Endothelial cell of umbilical vein (primary cell): Measurements from ENCODE around the gene SYT17. TPM values are rescaled to one million over a fixed set of nuclear protein-coding genes. Genes with fewer than 3 reads are reported as not detected.

Experiments used
- BruUV-seq: library from RNA; stranded (reverse); fragments of 400-500 nt; replicated peaks from 2 replicates; lab custom pipeline; 2021; lab: Mats Ljungman, UMichigan
- CTCF ChIA-PET: fragments of 300-600, 350-600 bp; sonication (Branson Sonifier 250); formaldehyde crosslinking; loops from one replicate; lab custom pipeline; 2021; ENCODE audit warnings: antibody characterized with exemption, inconsistent platforms; lab: Charles Lee
- POLR2A ChIA-PET: fragments of 300-600, 350-600 bp; sonication (Branson Sonifier 250); formaldehyde crosslinking; loops from one replicate; lab custom pipeline; 2021; ENCODE audit warnings: antibody characterized with exemption, inconsistent platforms; lab: Charles Lee
- DNase-seq: peaks from one replicate; pipeline ENCODE4 v3.0.0-alpha.2; 2011; ENCODE audit warnings: low read depth, low spot score
- FAIRE-seq: peaks from 2 replicates; lab custom pipeline; 2011; peaks lifted over from hg19 to GRCh38; lab: Jason Lieb, UNC
- H2AFZ ChIP-seq: 2 replicates; pipeline ENCODE4 v1.6.0; 2012; ENCODE audit warnings: low read depth, low read length, control low read depth, inconsistent platforms
- H3K27ac ChIP-seq: 2 replicates; pipeline ENCODE4 v1.5.1; 2011; ENCODE audit warnings: low read depth, mild to moderate bottlenecking, control low read depth, low read length, moderate library complexity; ENCODE audit not compliant: insufficient read depth
- H3K27me3 ChIP-seq, 2 experiments: 2 replicates each; pipeline versions ENCODE4 v1.6.0 to v1.6.1; 2011; ENCODE audit warnings: low read length in 2 of 2, mixed read lengths in 1 of 2; ENCODE audit not compliant: control insufficient read depth in 2 of 2, insufficient read depth in 2 of 2
- H3K36me3 ChIP-seq, 2 experiments: 2 replicates in 1 of 2; 3 replicates in 1 of 2; pipeline ENCODE4 v1.5.1; 2011; ENCODE audit warnings: low read length in 2 of 2, mild to moderate bottlenecking in 1 of 2, moderate library complexity in 1 of 2; ENCODE audit not compliant: control insufficient read depth in 2 of 2, insufficient read depth in 2 of 2; ENCODE audit errors: extremely low read depth in 1 of 2
- H3K4me1 ChIP-seq: 3 replicates; pipeline ENCODE4 v1.5.1; 2011; ENCODE audit warnings: mild to moderate bottlenecking, low read length; ENCODE audit not compliant: control insufficient read depth, insufficient read depth; ENCODE audit errors: extremely low read depth
- H3K4me2 ChIP-seq: 2 replicates; pipeline ENCODE4 v1.6.1; 2011; ENCODE audit warnings: low read length, control low read depth, mixed read lengths; ENCODE audit not compliant: insufficient read depth
- H3K4me3 ChIP-seq, 3 experiments: fragments of 200-600 bp in 1 of 3; sonication (generic), shearing (Covaris generic) in 1 of 3; replicated peaks in 1 of 3; 2 replicates each; pipeline ENCODE4 v1.5.1; 2011 to 2016; ENCODE audit warnings: control low read depth in 3 of 3, low read length in 3 of 3, mild to moderate bottlenecking in 2 of 3, inconsistent platforms in 1 of 3, low read depth in 1 of 3, moderate library complexity in 1 of 3; ENCODE audit not compliant: insufficient read depth in 1 of 3
- H3K79me2 ChIP-seq: 2 replicates; pipeline ENCODE4 v1.6.0; 2012; ENCODE audit warnings: low read length, inconsistent platforms; ENCODE audit not compliant: control insufficient read depth, insufficient read depth
- H3K9ac ChIP-seq: replicated peaks from 2 replicates; pipeline ENCODE3; 2011; ENCODE audit warnings: low read length, control low read depth; ENCODE audit not compliant: insufficient read depth; ENCODE audit errors: extremely low read depth
- H3K9me1 ChIP-seq: replicated peaks from 3 replicates; pipeline ENCODE4 v1.6.0; 2011; ENCODE audit warnings: mild to moderate bottlenecking, low read length; ENCODE audit not compliant: control insufficient read depth, insufficient read depth; ENCODE audit errors: extremely low read depth
- H3K9me3 ChIP-seq: replicated peaks from 2 replicates; pipeline ENCODE4 v1.5.1; 2012; ENCODE audit warnings: low read length, inconsistent platforms; ENCODE audit not compliant: control insufficient read depth, insufficient read depth
- H4K20me1 ChIP-seq: replicated peaks from 2 replicates; pipeline ENCODE3; 2011; ENCODE audit warnings: mild to moderate bottlenecking, low read length; ENCODE audit not compliant: control insufficient read depth, insufficient read depth; ENCODE audit errors: extremely low read depth
- EZH2 ChIP-seq: IDR thresholded peaks from 2 replicates; pipeline ENCODE4 v1.6.1; 2012; ENCODE audit warnings: borderline replicate concordance, low read depth, mild to moderate bottlenecking, moderate library complexity, low read length, inconsistent platforms; ENCODE audit not compliant: severe bottlenecking
- FOS ChIP-seq: IDR thresholded peaks from 2 replicates; pipeline ENCODE4 v1.6.1; 2011; ENCODE audit warnings: mild to moderate bottlenecking, low read length, moderate library complexity, borderline replicate concordance; ENCODE audit not compliant: insufficient read depth
- GATA2 ChIP-seq: IDR thresholded peaks from 2 replicates; pipeline ENCODE4 v1.7.0; 2011; ENCODE audit warnings: low read depth, mild to moderate bottlenecking, moderate library complexity, mixed read lengths, low read length; ENCODE audit not compliant: insufficient read length, insufficient read depth
- JUN ChIP-seq: IDR thresholded peaks from 2 replicates; pipeline ENCODE4 v1.6.1; 2011; ENCODE audit warnings: borderline replicate concordance, low read depth; ENCODE audit not compliant: insufficient read length, insufficient read depth
- MYC ChIP-seq: IDR thresholded peaks from one replicate; pipeline ENCODE4 v1.6.1; 2011; ENCODE audit warnings: mild to moderate bottlenecking, low read depth, low read length
- POLR2A ChIP-seq: IDR thresholded peaks from 2 replicates; pipeline ENCODE4 v1.6.1; 2012; ENCODE audit warnings: low read depth, mild to moderate bottlenecking, control low read depth, low read length
- POLR2AphosphoS5 ChIP-seq: IDR thresholded peaks from 2 replicates; pipeline ENCODE4 v1.6.1; 2012; ENCODE audit warnings: low read depth, mild to moderate bottlenecking, control low read depth, low read length, moderate library complexity; ENCODE audit not compliant: insufficient read depth
- dilution Hi-C: fragments of 300-500 bp; cut with MboI; formaldehyde crosslinking; loops from one replicate; pipeline ENCODE4 v1.15.0; 2019; ENCODE audit warnings: low sequenced_read_pairs; ENCODE audit not compliant: extremely low pct_ligation_motif_present
- intact Hi-C: fragments of 100-400 bp; cut with micrococcal nuclease; formaldehyde crosslinking; loops from one replicate; pipeline ENCODE4 v1.10.0; 2022
- polyA plus RNA-seq, 4 experiments: library from polyadenylated mRNA; depleted of rRNA in 3 of 4; stranded (reverse) in 3 of 4; unstranded in 1 of 4; fragments of >200 nt; gene quantifications; 2 replicates each; pipeline versions ENCODE4 v1.2.1 to v1.2.3, GENCODE V29; 2011 to 2012; ENCODE audit warnings: missing spikeins in 1 of 4
- total RNA-seq: library from RNA; stranded (reverse); gene quantifications from 2 replicates; pipeline ENCODE4 v1.2.3, GENCODE V29; 2021
- TF ChIP-seq, protein P1 (sequence below): IDR thresholded peaks from 2 replicates; pipeline ENCODE4 v1.6.1; 2011; ENCODE audit not compliant: insufficient read depth, insufficient read length
- TF ChIP-seq, protein P2 (sequence below), 2 donors: IDR thresholded peaks; 1 replicate in 1 of 2; 2 replicates in 1 of 2; pipeline ENCODE4 v1.5.1; 2011; ENCODE audit warnings: low read length in 2 of 2, mild to moderate bottlenecking in 2 of 2, moderate library complexity in 2 of 2, control low read depth in 1 of 2, inconsistent platforms in 1 of 2, low read depth in 1 of 2; ENCODE audit not compliant: insufficient read depth in 1 of 2; ENCODE audit errors: extremely low read depth in 1 of 2

SYT17 gene
- total and polyA plus RNA-seq, 2 donors (not counting 3 experiments of a cell fraction or from before 2014, with no cell fraction given) = 1.9 to 4.2 TPM

DNA sequence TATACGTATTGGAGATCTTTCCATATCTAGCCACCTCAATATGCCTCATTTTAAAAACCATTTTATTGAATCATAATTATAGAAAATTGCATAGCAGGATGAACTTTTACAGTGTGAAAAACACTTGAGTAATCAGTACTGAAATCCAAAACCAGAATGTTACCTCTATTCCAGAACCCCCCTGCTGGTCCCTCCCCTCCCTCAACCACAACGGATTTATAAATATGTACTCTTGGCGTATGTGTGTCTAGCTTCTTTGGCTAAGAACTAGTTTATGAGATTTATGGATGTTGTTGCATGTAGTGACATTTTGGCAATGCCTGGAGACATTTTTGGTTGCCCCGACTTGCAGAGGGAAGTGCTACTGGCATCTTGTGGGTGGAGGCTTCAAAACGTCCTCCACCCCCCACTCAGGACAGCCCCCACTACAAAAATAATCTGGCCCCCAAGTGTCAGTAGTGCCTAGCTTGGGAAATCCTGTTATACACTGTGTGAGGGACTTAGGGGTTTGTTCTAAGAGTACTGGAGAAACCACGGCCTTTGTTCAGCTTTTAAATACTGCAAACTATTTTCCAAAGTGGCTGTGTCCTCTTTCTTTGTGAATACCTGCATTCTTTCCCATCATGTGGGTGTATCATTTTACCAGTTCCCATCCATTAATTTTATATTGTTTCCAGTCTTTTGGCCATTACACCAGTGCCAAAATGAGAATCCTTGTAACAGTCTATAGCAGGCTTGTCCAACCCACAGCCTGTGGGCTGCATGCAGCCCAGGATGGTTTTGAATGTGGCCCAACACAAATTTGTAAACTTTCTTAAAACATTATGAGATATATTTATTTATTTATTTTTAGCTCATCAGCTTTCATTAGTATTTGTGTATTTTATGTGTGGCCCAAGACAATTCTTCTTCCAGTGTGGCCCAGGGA is 30.6 kb upstream of the SYT17 start:
- no peaks in the 10 kb centered on the region for H4K20me1 ChIP-seq
- no peaks in the 10 kb centered on the region for H3K9me1 ChIP-seq
- peaks cover 4% of the 10 kb centered on the region for H3K4me1 ChIP-seq
- no TSS peak for BruUV-seq
- no peak overlapping the region for H2AFZ ChIP-seq
- CTCF ChIA-PET = interaction anchor here (1.3 to 4.2 kb wide), 3 partner anchors 18 to 52 kb away, joined by 3 to 19 read pairs (median 7); no protein-coding TSS in a partner anchor
- no peak for TF ChIP-seq FOS
- no peak for TF ChIP-seq JUN
- TF ChIP-seq MYC = no peak
- TF ChIP-seq, protein P1, sequence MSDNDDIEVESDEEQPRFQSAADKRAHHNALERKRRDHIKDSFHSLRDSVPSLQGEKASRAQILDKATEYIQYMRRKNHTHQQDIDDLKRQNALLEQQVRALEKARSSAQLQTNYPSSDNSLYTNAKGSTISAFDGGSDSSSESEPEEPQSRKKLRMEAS = no peak
- TF ChIP-seq GATA2 = no peak
- no peak for TF ChIP-seq POLR2AphosphoS5
- TF ChIP-seq POLR2A = no peak
- TF ChIP-seq, protein P2, sequence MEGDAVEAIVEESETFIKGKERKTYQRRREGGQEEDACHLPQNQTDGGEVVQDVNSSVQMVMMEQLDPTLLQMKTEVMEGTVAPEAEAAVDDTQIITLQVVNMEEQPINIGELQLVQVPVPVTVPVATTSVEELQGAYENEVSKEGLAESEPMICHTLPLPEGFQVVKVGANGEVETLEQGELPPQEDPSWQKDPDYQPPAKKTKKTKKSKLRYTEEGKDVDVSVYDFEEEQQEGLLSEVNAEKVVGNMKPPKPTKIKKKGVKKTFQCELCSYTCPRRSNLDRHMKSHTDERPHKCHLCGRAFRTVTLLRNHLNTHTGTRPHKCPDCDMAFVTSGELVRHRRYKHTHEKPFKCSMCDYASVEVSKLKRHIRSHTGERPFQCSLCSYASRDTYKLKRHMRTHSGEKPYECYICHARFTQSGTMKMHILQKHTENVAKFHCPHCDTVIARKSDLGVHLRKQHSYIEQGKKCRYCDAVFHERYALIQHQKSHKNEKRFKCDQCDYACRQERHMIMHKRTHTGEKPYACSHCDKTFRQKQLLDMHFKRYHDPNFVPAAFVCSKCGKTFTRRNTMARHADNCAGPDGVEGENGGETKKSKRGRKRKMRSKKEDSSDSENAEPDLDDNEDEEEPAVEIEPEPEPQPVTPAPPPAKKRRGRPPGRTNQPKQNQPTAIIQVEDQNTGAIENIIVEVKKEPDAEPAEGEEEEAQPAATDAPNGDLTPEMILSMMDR (IDR thresholded peaks at IDR 0.05; ENCODE audit: extremely low read depth in 1 of 2, insufficient read depth in 1 of 2, low read depth in 1 of 2, low read length in 2 of 2) = no peak
- TF ChIP-seq EZH2 = no peak
- DNase-seq (no peak), FAIRE-seq (peak; percentile 33)
- H3K9me3 ChIP-seq = no peaks in the 10 kb centered on the region
- dilution Hi-C loops = no loop called here
- POLR2A ChIA-PET = no interaction called here
- H3K4me3 ChIP-seq = no peak overlapping the region
- no peak overlapping the region for H3K9ac ChIP-seq
- H3K27me3 ChIP-seq = no peaks in the 10 kb centered on the region
- intact Hi-C loops = no loop called here
- no peak overlapping the region for H3K4me2 ChIP-seq
- no peaks in the 10 kb centered on the region for H3K79me2 ChIP-seq
- no peaks in the 10 kb centered on the region for H3K36me3 ChIP-seq
- no peak overlapping the region for H3K27ac ChIP-seq
